GM18505 (cell line): Measurements from ENCODE around the gene ZNF451.
A peak's percentile ranks its signal among the peaks of the same experiment; 100 is the strongest.
"Not testable (repeated sequence)": the region's sequence is repeated elsewhere in the genome, so short reads cannot be mapped to it uniquely, and the experiment has no call there.

ENCODE experiments used
- ATAC-seq: cut with Tn5 transposase; IDR thresholded peaks from one replicate; pipeline ENCODE4 v1.9.1; 2021; ENCODE audit not compliant: unreplicated experiment
- POLR2A ChIP-seq: IDR thresholded peaks from 4 replicates; pipeline ENCODE4 v1.6.1; 2011; ENCODE audit warnings: borderline replicate concordance; ENCODE audit not compliant: insufficient read depth, insufficient read length; ENCODE audit errors: extremely low read depth

The ZNF451 gene

DNA sequence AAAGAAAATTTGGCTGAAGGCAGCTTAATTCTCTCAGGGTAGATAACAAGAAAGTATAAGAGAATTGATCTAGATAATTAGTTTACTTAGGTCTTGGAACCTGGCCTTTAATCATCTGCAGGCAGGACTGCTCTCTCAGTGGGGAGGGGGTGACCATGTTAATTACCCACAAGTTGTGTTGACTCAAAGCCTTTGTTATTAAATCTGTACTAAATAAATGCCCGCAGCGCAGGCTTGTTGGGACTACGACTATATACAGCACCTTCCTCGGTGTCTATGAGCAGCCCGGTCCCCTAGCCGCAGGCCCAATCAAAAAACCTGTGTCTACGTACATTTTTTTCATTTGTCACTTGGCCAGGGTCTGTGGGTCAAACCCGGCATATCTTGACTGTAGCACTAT is 15.6 kb upstream of the ZNF451 start:
- no peak for ATAC-seq
- no peak for TF ChIP-seq POLR2A

DNA sequence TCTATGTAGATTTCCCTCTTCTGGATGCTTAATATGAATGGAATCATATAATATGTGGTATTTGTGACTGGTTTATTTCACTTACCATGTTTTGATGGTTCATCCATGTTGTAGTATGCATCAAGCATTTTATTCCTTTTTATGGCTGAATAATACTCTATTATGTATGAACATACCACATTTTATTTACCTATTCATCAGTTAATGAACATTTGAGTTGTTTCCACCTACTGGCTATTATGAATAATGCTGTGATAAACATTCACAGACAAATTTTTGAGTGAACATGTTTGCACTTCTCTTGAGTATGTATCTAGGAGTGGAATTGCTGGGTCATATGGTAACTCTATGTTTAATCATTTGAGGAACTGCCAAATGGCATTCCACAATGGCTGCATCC is 14.9 kb upstream of the ZNF451 start:
- ATAC-seq, result no peak
- TF ChIP-seq POLR2A, result no peak

DNA sequence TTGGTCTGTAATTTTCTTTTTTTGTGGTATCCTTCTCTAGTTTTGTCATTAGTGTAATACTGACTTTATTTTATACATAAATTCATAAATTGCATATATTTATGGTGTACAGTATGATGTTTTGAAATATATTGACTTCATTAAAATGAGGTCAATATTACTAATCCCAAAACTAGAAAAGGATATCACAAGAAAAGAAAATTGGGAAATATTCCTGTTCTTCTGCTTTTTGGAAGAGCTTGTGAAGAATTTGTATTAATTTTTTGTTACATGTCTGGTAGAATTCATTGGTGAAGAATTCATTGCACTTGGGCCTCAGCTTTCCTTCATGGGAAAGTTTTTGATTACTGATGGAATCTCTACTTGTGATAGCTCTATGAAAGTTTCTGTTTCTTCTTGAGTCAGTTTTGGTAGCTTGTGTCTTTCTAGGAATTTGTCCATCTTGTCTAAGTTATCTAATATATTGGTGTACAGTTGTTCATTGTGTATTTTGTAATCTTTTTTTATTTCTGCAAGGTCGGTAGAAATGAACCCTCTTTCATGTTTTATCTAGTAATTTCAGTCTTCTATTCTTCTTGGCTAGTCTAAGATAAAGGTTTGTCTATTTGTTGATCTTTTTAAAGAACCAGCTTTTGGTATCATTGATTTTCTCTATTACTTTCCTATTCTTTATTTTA is 11.3 kb upstream of the ZNF451 start:
- ATAC-seq, result no peak
- no peak for TF ChIP-seq POLR2A

DNA sequence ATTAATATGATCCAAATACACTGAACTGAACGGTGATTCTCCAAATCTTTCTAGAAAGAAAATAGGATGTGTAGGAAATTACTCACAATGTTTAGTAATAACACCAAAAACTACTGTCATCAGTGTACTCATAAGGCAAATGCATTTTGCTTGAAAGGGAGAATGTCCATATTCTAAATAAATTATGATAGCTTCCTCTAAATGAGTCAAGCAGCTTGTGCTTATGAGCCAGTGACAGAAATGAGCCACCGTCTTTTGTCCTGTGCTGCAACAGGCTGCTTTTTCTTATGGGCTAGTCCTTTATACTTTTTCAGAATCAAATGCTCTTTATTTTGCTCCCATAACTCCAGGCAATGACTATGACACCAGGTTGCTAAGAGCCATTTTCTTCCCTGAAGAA is 4.5 kb upstream of the ZNF451 start:
- TF ChIP-seq POLR2A, result no peak
- ATAC-seq, result no peak

DNA sequence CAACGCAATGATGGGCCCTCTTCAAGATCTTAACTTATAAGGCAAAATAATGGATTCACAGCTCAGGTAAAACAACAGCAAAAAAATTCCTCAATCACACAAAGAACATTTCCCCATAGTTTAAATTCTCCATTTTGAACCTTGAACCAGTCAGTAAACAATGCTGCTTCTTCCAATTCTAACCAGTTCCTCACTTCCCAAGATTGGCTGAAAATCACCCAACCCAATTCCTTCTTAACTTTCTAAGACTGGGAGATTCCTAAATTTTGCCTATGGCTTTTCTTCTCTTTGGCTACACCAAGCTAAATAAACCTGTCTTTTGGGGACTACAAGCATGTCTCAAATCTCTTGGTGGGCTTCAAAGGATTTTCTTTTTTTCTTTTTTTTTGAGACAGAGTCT is 3.1 kb upstream of the ZNF451 start:
- no peak for ATAC-seq
- no peak for TF ChIP-seq POLR2A

DNA sequence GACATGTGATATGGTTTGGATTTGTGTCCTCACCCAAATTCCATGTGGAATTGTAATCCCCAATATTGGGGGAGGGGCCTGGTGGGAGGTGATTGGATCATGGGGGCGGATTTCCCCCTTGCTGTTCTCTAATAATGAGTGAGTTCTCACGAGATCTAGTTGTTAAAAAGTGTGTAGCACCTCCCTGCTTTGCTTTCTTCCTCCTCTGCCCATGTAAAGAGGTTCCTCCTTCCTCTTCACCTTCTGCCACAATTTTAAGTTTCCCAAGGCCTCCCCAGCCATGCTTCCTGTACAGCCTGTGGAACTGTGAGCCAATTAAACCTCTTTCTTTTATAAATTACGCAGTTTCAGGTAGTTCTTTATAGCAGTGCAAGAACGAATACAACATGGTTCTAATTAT is 2.1 kb upstream of the ZNF451 start:
- no peak for ATAC-seq
- TF ChIP-seq POLR2A, result no peak

DNA sequence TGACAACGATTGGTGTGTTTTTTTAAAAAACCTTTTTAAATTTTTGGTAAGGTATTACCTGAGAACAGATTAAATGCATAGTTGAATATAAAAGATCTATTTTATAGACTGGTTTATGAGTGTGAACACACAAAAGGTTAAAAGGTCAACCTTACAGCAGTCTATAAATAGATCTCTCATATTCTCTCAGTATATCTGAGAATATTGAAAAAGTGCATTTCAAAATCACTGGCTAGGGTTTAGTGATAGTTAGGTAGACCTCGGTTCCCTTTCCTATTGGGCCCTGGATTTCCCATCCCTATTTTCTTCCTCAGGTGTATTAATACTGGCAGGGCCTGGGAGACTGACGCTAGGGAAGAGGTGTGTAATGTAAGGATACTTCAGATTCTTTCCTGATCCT is 723 bp upstream of the ZNF451 start:
- ATAC-seq, result no peak
- TF ChIP-seq POLR2A, result no peak

DNA sequence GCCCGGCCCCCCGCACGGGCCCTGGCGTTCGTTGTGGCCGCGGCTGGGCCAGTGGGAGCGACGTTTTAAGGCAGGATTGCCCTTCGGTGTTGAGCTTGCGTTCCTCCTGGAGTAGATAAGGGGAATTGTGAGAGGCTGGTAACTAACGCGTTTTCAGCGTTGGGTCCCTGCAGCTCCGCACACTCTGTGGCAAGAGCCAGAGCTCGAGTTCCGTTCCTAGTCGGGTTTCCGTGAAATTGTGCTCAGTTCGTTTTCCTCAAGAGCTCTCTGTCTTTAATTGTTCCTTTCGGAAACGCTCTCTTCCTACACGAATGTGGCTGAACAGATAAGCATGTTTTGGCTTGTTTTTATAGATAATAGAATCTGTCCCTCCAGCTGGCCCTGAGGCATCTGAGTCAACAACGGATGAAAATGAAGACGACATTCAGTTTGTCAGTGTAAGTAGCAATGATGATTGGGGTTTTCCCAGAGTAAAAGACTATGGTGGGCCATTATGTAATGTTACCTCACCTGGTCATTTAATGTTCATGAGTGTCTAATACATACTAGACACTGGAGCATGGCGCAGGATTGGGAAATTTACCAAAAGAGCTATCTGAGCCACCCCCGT is 575 bp downstream of the ZNF451 start:
- peak; percentile 10 for ATAC-seq

DNA sequence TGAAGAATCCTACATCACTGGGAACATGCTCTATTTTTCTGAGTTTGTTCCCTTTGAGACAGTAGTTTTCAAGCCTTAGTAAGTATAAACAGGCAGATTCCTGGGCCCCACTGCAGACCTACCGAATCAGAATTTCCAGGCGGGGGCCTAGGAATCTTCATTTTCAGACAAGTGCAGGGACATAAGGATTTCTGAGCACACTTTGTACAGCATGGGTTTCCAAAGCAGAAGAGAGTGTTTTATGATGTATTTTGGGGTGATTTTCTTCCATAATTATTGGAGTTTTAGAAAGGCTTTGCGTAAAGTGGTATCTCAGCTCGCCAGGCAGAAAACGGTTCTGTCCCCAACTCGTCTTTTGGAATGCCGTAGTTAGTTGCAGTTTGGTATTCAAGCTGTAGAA is 1.4 kb downstream of the ZNF451 start:
- ATAC-seq, result not testable (repeated sequence)

DNA sequence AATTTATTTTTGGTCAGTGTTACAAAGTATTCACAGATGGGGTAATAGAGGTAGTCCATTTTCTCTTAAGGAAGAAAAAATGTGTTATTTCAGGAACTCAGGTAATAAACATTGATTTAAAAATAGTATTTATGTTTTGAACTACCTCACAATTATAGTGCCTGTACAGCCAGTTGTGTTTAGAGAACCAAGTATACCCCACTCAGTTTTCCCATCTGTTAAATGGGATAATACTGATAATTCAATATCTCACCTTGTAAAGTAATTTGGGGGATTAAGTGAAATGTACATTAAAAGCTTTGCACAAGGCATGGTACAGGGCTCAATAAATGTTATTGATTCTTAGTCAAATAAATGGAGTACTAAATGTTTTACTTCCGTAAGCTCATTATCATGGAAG is 4.7 kb downstream of the ZNF451 start:
- no peak for ATAC-seq

DNA sequence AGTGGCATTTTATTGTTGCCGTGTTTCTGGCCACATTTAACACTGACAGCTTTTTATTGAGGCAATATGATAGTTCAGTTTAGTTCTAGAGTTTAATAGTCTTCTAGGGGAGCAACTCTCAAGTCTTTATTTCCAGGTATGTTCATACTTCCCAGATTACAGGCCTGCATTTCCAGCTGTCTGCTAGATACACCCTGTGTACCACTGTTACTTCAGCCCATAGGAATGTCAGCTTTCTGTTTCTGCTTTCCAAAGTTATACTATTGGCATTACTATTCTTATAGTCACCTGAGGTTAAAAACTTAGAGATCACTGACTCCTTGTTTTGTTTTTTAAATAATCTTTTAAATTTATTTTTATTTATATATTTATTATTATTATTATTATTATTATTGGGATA is 7.6 kb downstream of the ZNF451 start:
- no peak for ATAC-seq
- TF ChIP-seq POLR2A, result no peak

More for the DNA sequence above, 4.7 kb downstream of the ZNF451 start:
- TF ChIP-seq POLR2A, result no peak

DNA sequence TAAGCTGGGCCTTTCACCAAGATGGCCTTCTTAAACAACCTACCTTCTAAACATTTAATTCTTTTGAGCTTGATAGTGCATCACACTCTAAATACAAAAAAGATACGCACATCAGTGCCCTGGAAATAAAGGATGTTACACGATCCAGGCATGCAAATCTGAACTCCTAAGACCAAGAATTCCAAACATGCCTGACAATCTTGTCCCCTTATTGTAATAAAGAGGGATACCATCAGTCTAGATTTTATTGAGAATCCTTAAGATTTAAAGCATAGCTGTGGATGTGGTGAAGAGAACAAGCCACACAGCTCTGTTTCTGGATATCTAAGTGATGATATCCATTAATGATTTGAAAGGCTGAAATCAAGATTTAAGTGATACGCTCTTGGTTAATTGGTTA is 13.0 kb downstream of the ZNF451 start:
- no peak for ATAC-seq
- TF ChIP-seq POLR2A, result no peak

DNA sequence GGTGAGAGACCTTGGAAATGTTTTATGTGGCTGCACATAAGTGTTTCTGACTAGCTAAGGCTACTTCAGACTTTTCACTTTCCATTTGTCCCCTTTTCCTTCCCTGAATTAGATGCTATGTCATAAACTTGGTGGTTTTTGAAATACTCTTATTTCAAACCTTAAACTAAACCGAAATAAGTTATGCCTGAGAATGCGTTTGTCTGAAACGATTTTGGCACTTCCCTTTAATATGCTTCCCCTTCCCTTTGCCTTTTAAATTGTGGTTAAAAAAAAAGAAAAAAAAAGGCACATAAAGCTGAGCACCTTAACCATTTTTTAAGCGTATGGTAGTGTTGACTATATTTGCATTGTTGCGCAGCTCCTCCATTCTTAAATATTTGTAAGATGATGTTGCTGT is 14.3 kb downstream of the ZNF451 start:
- no peak for TF ChIP-seq POLR2A
- ATAC-seq, result no peak

DNA sequence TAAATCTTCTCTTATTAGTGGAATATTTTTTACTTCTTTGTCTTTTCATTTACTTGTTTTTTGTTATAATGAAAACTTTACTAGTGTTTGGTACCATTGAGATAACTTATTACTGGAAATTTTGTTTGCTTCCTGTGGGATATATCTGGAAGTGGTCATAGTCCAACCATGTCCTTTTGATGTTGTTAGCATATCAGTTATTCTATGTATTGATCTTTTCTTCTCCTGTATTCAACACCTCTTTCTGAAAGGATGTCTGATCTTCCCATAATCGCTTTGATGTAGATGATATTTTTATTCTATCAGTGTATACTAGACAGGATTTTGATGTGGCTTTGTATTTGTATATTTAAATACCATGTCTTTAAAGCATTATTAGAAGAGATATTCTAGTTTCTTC is 17.0 kb downstream of the ZNF451 start:
- no peak for ATAC-seq
- TF ChIP-seq POLR2A, result no peak

DNA sequence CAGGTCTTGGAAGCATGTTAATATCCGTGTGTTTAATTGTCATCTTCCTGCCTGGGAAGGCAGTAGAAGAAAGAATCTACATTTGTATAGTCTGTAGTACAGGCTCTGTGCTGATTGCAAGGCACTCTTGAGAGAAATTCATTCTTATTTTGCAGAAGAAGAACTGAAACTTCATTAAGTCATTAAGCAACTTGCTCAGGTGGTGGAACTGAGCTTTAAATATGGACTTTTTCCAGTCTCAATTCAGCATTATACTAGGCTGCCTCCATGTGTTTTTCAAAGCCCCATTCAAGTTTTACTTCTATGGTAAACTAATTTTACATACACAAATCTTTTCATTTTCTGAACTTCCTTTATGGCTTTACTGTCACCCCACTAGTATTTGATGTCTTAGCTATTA is 18.7 kb downstream of the ZNF451 start:
- no peak for TF ChIP-seq POLR2A

More for the DNA sequence above, 18.7 kb downstream of the ZNF451 start:
- ATAC-seq, result peak; percentile 97
